Hippocampal formation (tissue), 2 donors: ENCODE results near the gene NECAB3.

Source experiments
- DNase-seq, 2 donors: peaks; one replicate each; lab custom pipeline; 2025; lab: John Stamatoyannopoulos, UW

NECAB3 gene

DNA sequence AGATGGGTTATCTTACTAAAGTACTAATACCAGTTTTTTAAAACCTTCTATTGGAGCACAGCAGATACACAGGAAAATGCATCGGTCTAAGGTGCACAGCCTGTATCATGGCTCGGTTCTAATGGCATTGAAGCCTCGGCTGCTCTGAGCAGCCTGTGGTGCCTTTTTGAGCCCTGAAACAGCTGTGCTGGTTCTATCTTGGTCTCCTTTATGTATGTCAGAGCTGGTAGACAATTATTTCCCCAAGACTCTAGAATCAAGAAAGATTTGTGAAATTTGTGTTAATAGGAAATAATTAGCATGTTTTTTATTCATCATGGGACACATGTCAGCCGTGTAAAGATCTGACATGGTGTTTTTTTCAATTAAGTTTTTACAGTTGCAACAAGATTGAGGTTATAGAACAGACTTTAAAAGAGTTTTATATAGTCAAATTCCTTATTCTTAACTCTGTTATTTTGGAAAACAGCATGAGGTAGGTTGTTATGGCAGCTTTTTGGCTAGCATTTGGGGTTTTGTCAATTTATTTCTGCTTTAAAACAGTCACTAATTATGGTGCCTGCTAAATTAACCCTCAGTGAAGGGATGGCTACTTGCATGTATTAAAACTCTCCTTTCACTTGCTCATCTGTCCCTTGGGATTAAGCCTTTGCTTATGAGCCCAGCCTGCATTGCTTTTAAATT lies 52.4 kb downstream of the NECAB3 start:
- no peak for DNase-seq

DNA sequence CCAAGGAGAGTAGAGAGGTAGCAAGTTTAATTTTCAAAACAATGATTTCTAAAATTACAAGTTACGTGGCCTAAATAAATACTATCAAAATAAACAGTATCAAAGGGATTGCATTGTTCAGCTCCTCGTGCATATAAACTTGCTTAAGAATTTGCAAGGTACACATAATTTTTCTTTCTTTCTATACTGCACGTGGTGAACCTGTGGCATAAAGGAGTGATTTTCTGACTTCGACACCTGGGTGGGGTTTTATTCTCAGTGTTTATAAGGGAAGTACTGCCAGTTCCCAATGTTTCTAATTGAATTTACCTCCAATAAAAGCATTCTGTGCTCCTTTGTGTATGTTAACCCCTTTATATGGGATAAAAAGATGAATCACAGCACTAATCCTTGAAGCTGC lies 62.2 kb downstream of the NECAB3 start:
- DNase-seq, result no peak

DNA sequence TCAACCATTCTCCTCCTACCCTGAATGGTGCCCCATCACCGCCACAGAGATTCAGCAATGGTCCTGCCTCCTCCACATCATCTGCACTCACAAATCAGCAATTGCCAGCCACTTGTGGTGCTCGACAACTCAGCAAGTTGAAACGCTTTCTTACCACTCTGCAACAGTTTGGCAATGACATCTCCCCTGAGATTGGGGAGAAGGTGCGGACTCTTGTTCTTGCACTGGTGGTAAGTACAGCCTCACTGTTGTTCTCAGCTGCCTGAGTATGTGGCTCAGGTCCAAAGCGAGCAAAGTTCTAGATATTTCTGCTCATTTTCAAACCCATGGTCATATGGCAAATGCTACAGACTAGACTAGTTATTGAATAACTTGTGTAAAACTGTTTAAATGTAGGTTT lies 63.1 kb downstream of the NECAB3 start:
- no peak for DNase-seq

DNA sequence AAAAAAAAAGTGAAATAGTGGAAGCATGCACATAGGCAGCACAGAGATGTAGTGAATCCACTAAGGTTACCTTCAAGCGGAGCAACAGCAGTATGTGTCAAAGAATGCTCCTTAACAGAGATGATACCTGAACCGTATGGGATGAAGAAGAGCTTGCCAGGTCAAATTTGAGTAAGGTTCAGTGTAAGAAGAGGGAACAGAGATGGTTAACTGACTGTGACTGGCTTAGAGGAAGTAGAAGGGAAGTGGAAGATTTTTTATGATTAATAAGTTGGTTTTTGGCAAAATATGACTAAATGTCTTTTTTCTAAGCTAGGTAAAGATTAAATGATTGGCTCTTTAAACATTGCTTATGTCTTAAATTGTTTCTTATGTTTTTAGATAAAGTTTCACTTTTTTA lies 64.7 kb downstream of the NECAB3 start:
- DNase-seq, result no peak
